CD14-positive monocyte (primary cell): ENCODE data around the gene KMT2B. TPM values are rescaled to one million over a fixed set of nuclear protein-coding genes. Genes with fewer than 3 reads are reported as not detected.

Source experiments
- DNase-seq, 3 donors: peaks; one replicate each; pipeline ENCODE4 v3.0.0-alpha.2; 2011 to 2022
- H2AFZ ChIP-seq: 2 replicates; pipeline ENCODE4 v1.6.0; 2012; ENCODE audit warnings: mild to moderate bottlenecking, low read depth, low read length, inconsistent platforms; ENCODE audit not compliant: insufficient read depth, poor library complexity, severe bottlenecking
- H3K27ac ChIP-seq, 2 donors: 1 replicate in 1 of 2; 2 replicates in 1 of 2; pipeline ENCODE4 v1.5.1; 2012 to 2013; ENCODE audit warnings: low read length in 2 of 2, control low read depth in 1 of 2, inconsistent platforms in 1 of 2, low read depth in 1 of 2, mild to moderate bottlenecking in 1 of 2
- H3K27me3 ChIP-seq, 2 donors: one replicate each; pipeline versions ENCODE4 v1.6.0 to v1.6.1; 2011 to 2013; ENCODE audit warnings: low read length in 2 of 2; ENCODE audit not compliant: control insufficient read depth in 2 of 2, insufficient read depth in 2 of 2
- H3K36me3 ChIP-seq, 2 donors: replicated peaks in 1 of 2; 1 replicate in 1 of 2; 2 replicates in 1 of 2; pipeline versions ENCODE4 v1.5.1 to v1.6.1; 2012 to 2013; ENCODE audit warnings: low read length in 2 of 2, control low read depth in 1 of 2, inconsistent platforms in 1 of 2, mild to moderate bottlenecking in 1 of 2; ENCODE audit not compliant: insufficient read depth in 2 of 2, control insufficient read depth in 1 of 2
- H3K4me1 ChIP-seq, 2 donors: 1 replicate in 1 of 2; 2 replicates in 1 of 2; pipeline versions ENCODE4 v1.5.1 to v1.6.1; 2012 to 2013; ENCODE audit warnings: low read length in 2 of 2, control low read depth in 1 of 2, inconsistent platforms in 1 of 2, mild to moderate bottlenecking in 1 of 2, moderate library complexity in 1 of 2; ENCODE audit not compliant: insufficient read depth in 2 of 2, control insufficient read depth in 1 of 2
- H3K4me2 ChIP-seq: replicated peaks from 2 replicates; pipeline ENCODE3; 2012; ENCODE audit warnings: low read length, moderate library complexity, mild to moderate bottlenecking; ENCODE audit not compliant: poor library complexity, severe bottlenecking; ENCODE audit errors: extremely low read depth
- H3K4me3 ChIP-seq, 3 experiments: fragments of 200-600 bp in 1 of 3; sonication (generic) in 1 of 3; replicated peaks in 1 of 3; 1 replicate in 2 of 3; 2 replicates in 1 of 3; pipeline ENCODE4 v1.5.1; 2011 to 2013; ENCODE audit warnings: low read length in 3 of 3, mild to moderate bottlenecking in 3 of 3, control low read depth in 2 of 3, low read depth in 2 of 3, inconsistent platforms in 1 of 3, moderate library complexity in 1 of 3
- H3K79me2 ChIP-seq: 2 replicates; pipeline ENCODE4 v1.6.0; 2012; ENCODE audit warnings: mild to moderate bottlenecking, control low read depth, inconsistent platforms, low read length, moderate library complexity; ENCODE audit not compliant: insufficient read depth
- H3K9ac ChIP-seq: 2 replicates; pipeline ENCODE4 v1.6.0; 2017; ENCODE audit warnings: low read length, mild to moderate bottlenecking; ENCODE audit not compliant: insufficient read depth, poor library complexity, severe bottlenecking
- H3K9me3 ChIP-seq, 2 donors: replicated peaks in 1 of 2; 1 replicate in 1 of 2; 2 replicates in 1 of 2; pipeline versions ENCODE4 v1.5.1 to v1.6.1; 2012 to 2013; ENCODE audit warnings: low read length in 2 of 2, control low read depth in 1 of 2; ENCODE audit not compliant: control insufficient read depth in 1 of 2, insufficient read depth in 1 of 2
- H4K20me1 ChIP-seq: 2 replicates; pipeline ENCODE4 v1.6.0; 2012; ENCODE audit warnings: mild to moderate bottlenecking, low read length, control low read depth, moderate library complexity; ENCODE audit not compliant: insufficient read depth
- H3K27ac Mint-ChIP-seq, 7 donors: one replicate each; pipeline ENCODE4 v1.8.0; 2020; ENCODE audit warnings: mild to moderate bottlenecking in 7 of 7, mixed read lengths in 7 of 7, moderate library complexity in 6 of 7, inconsistent platforms in 2 of 7
- H3K27me3 Mint-ChIP-seq, 3 donors: one replicate each; pipeline ENCODE4 v1.8.0; 2021 to 2022; ENCODE audit warnings: low read depth in 3 of 3, mild to moderate bottlenecking in 3 of 3, mixed read lengths in 3 of 3, moderate library complexity in 3 of 3, inconsistent platforms in 1 of 3
- H3K36me3 Mint-ChIP-seq, 2 donors: one replicate each; pipeline ENCODE4 v1.8.0; 2020; ENCODE audit warnings: mixed read lengths in 2 of 2, inconsistent platforms in 1 of 2, mild to moderate bottlenecking in 1 of 2
- H3K4me1 Mint-ChIP-seq: one replicate; pipeline ENCODE4 v1.8.0; 2020; ENCODE audit warnings: mild to moderate bottlenecking, mixed read lengths
- H3K4me3 Mint-ChIP-seq, 2 donors: one replicate each; pipeline ENCODE4 v1.8.0; 2020; ENCODE audit warnings: mild to moderate bottlenecking in 2 of 2, mixed read lengths in 2 of 2, moderate library complexity in 1 of 2
- H3K9me3 Mint-ChIP-seq, 7 donors: one replicate each; pipeline ENCODE4 v1.8.0; 2020 to 2022; ENCODE audit warnings: mixed read lengths in 7 of 7, mild to moderate bottlenecking in 6 of 7, moderate library complexity in 6 of 7, inconsistent platforms in 2 of 7
- WGBS: methylation state at CpG from one replicate; pipeline ENCODE4 v1.1.5; 2013; ENCODE audit warnings: missing lambda C conversion rate; ENCODE audit not compliant: insufficient coverage; 5-methylcytosine and 5-hydroxymethylcytosine counted together
- intact Hi-C, 2 donors: fragments of 100-400 bp; cut with micrococcal nuclease; formaldehyde crosslinking; loops; one replicate each; pipeline versions ENCODE4 v1.15.0 to v1.15.1; 2023
- polyA plus RNA-seq, 3 donors: library from polyadenylated mRNA; depleted of rRNA in 1 of 3; unstranded in 2 of 3; stranded (reverse) in 1 of 3; fragments of 300-500 nt in 2 of 3; fragments of >200 nt in 1 of 3; fragmentation: Illumina TruSeq in 2 of 3; gene quantifications; 1 replicate in 2 of 3; 2 replicates in 1 of 3; pipeline ENCODE4 v1.2.3, GENCODE V29; 2012 to 2021
- TF ChIP-seq, protein P1 (sequence below): fragments of 200-600 bp; IDR thresholded peaks from one replicate; pipeline ENCODE4 v1.8.0; 2022; ENCODE audit warnings: antibody characterized with exemption, mild to moderate bottlenecking

Gene KMT2B
- polyA plus RNA-seq, 3 donors = 0.32 to 63.6 (median 0.65) TPM

DNA sequence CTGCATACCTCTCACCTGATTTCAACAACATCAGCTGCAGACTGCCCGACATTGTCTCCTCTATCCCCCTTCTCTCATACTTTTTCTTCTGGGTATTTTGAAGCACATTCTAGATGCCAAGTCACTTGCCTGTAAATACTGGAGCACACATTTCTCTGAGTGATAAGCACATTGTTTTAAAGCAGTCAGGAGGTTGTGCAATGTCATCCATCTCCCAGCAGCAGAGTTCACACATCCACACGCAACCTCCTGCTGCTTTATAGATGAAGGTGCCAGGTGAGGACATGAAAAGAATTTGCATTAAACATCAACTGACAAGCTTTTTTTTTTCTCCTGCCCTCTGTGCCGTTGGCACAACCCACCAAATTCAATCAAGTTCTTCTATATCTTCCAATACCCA is 46.0 kb upstream of the KMT2B start:
- no peaks in the 10 kb centered on the region for H3K36me3 Mint-ChIP-seq
- H3K27ac Mint-ChIP-seq = no peak overlapping the region
- peak overlapping the region in 1 of 2 donors; percentile 22 for H3K4me3 Mint-ChIP-seq
- peaks cover 0 to 9% (median 0%) of the 10 kb centered on the region in 7 donors for H3K9me3 Mint-ChIP-seq
- no peak for DNase-seq
- peaks cover 0 to 7% of the 10 kb centered on the region in 2 donors for H3K9me3 ChIP-seq
- no peaks in the 10 kb centered on the region for H3K36me3 ChIP-seq
- H3K27me3 ChIP-seq = peaks cover 9 to 39% of the 10 kb centered on the region in 2 donors
- no peaks in the 10 kb centered on the region for H4K20me1 ChIP-seq
- peaks cover 55 to 64% (median 59%) of the 10 kb centered on the region in 3 donors for H3K27me3 Mint-ChIP-seq
- H3K4me2 ChIP-seq = no peak overlapping the region
- TF ChIP-seq, protein P1, sequence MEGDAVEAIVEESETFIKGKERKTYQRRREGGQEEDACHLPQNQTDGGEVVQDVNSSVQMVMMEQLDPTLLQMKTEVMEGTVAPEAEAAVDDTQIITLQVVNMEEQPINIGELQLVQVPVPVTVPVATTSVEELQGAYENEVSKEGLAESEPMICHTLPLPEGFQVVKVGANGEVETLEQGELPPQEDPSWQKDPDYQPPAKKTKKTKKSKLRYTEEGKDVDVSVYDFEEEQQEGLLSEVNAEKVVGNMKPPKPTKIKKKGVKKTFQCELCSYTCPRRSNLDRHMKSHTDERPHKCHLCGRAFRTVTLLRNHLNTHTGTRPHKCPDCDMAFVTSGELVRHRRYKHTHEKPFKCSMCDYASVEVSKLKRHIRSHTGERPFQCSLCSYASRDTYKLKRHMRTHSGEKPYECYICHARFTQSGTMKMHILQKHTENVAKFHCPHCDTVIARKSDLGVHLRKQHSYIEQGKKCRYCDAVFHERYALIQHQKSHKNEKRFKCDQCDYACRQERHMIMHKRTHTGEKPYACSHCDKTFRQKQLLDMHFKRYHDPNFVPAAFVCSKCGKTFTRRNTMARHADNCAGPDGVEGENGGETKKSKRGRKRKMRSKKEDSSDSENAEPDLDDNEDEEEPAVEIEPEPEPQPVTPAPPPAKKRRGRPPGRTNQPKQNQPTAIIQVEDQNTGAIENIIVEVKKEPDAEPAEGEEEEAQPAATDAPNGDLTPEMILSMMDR = no peak
- no peak overlapping the region for H3K27ac ChIP-seq
- no peaks in the 10 kb centered on the region for H3K79me2 ChIP-seq
- H3K4me1 Mint-ChIP-seq = peaks cover 6% of the 10 kb centered on the region
- no peak overlapping the region for H2AFZ ChIP-seq
- intact Hi-C loops = no loop called here
- no peak overlapping the region for H3K4me3 ChIP-seq
- WGBS = 67% methylated on average over 1 of the region's 3 CpGs
- H3K9ac ChIP-seq = no peak overlapping the region
- H3K4me1 ChIP-seq = peaks cover 0 to 6% of the 10 kb centered on the region in 2 donors

DNA sequence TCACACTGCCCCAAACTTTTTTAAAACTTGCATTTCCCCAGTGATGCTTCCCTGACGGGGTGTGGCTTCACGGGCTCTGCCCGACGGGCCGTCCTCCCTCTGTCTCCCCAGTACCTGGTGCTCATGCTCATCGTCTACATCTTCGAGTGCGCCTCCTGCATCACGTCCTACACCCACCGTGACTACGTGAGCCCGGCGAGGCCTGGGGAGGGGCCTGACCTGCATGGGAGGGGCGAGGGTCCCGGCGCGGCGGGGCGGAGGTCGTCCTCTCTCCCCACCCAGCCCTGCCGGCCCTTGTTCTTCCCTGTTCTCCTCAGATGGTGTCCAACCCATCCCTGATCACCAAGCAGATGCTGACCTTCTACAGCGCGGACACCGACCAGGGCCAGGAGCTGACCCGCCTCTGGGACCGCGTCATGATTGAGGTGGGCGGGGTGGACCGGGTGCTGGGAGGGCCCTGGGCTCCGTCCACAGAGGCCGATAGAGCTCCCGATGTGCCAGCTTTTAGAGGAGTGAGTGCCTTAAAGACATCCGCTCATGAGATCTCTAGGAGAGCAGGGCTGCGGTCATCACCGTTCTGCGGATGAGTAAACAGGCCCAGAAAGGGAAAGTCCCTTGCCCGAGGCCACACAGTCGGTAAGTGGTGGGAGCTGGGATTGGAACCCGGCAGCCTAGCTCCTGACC is 44.5 kb upstream of the KMT2B start:
- WGBS = 2% methylated on average over 18 of the region's 39 CpGs
- peaks cover 0 to 7% of the 10 kb centered on the region in 2 donors for H3K9me3 ChIP-seq
- no peak overlapping the region for H3K9ac ChIP-seq
- H4K20me1 ChIP-seq = no peaks in the 10 kb centered on the region
- no peak overlapping the region for H3K27ac ChIP-seq
- peaks cover 0 to 6% of the 10 kb centered on the region in 2 donors for H3K4me1 ChIP-seq
- peak overlapping the region; percentile 45 for H3K4me2 ChIP-seq
- Mint-ChIP-seq H3K4me3 (peak overlapping the region; percentile 37 to 77), H3K27ac (peak overlapping the region in 1 of 7 donors; percentile 30), H3K36me3 (no peaks in the 10 kb centered on the region), H3K4me1 (peaks cover 6% of the 10 kb centered on the region), H3K27me3 (peaks cover 54 to 66% (median 59%) of the 10 kb centered on the region in 3 donors), H3K9me3 (peaks cover 0 to 9% (median 0%) of the 10 kb centered on the region in 7 donors)
- TF ChIP-seq, protein P1 = no peak
- DNase-seq = peak in 1 of 3 donors; percentile 42
- peak overlapping the region; percentile 80 for H2AFZ ChIP-seq
- no peaks in the 10 kb centered on the region for H3K36me3 ChIP-seq
- intact Hi-C loops = no loop called here
- H3K79me2 ChIP-seq = no peaks in the 10 kb centered on the region
- peaks cover 9 to 39% of the 10 kb centered on the region in 2 donors for H3K27me3 ChIP-seq
- peak overlapping the region in 1 of 3 experiments; percentile 54 for H3K4me3 ChIP-seq
